SK-N-SH (cell line): Measurements from ENCODE around the gene ARHGAP1. TPM values are rescaled to one million over a fixed set of nuclear protein-coding genes. Genes with fewer than 3 reads are reported as not detected.

Experiments used
- CTCF ChIA-PET: fragments of 300-600, 350-600 bp; formaldehyde crosslinking; extraction: SDS; loops from one replicate; lab custom pipeline; 2021; lab: Yijun Ruan, JAX
- POLR2A ChIA-PET: fragments of 350-600 bp; sonication (Branson Sonifier 250); formaldehyde crosslinking; extraction: SDS; loops from one replicate; lab custom pipeline; 2020; ENCODE audit warnings: antibody characterized with exemption, inconsistent platforms; lab: Yijun Ruan, JAX
- DNase-seq: peaks from one replicate; pipeline ENCODE4 v3.0.0; 2012
- H2AFZ ChIP-seq: fragments of 200-600 bp; sonication (generic); 2 replicates; pipeline ENCODE4 v1.8.1; 2016; ENCODE audit warnings: antibody characterized with exemption, mild to moderate bottlenecking, low read depth
- H3F3A ChIP-seq: fragments of 200-600 bp; sonication (generic); replicated peaks from 2 replicates; pipeline ENCODE3; 2016; ENCODE audit warnings: antibody characterized with exemption, mild to moderate bottlenecking; ENCODE audit not compliant: insufficient read depth
- H3K27ac ChIP-seq, 2 experiments: fragments of 200-500 bp in 1 of 2; fragments of 200-600 bp in 1 of 2; sonication (Bioruptor generic) in 1 of 2; sonication (generic), shearing (Covaris generic) in 1 of 2; 2 replicates each; pipeline versions ENCODE4 v1.5.1 to v1.6.1; 2014 to 2016; ENCODE audit warnings: low read depth in 2 of 2, inconsistent platforms in 1 of 2, low read length in 1 of 2, mild to moderate bottlenecking in 1 of 2, mixed read lengths in 1 of 2
- H3K27me3 ChIP-seq: fragments of 200-600 bp; sonication (generic), shearing (Covaris generic); 2 replicates; pipeline ENCODE4 v1.6.1; 2016; ENCODE audit warnings: mixed run types; ENCODE audit not compliant: insufficient read depth
- H3K36me3 ChIP-seq, 2 experiments: fragments of 200-500 bp in 1 of 2; fragments of 200-600 bp in 1 of 2; sonication (Bioruptor generic) in 1 of 2; sonication (generic) in 1 of 2; replicated peaks in 1 of 2; 2 replicates each; pipeline versions ENCODE3 to v1.5.1; 2014 to 2016; ENCODE audit warnings: low read length in 1 of 2, mild to moderate bottlenecking in 1 of 2; ENCODE audit not compliant: insufficient read depth in 2 of 2, control insufficient read depth in 1 of 2
- H3K4me1 ChIP-seq, 2 experiments: fragments of 200-500 bp in 1 of 2; fragments of 200-600 bp in 1 of 2; sonication (Bioruptor generic) in 1 of 2; sonication (generic), shearing (Covaris generic) in 1 of 2; 2 replicates each; pipeline versions ENCODE4 v1.5.1 to v1.6.1; 2014 to 2016; ENCODE audit warnings: low read depth in 1 of 2, low read length in 1 of 2, mixed run types in 1 of 2; ENCODE audit not compliant: insufficient read depth in 2 of 2, control insufficient read depth in 1 of 2
- H3K4me2 ChIP-seq: fragments of 200-600 bp; sonication (generic), shearing (Covaris generic); 2 replicates; pipeline ENCODE4 v1.6.1; 2017; ENCODE audit warnings: mixed run types
- H3K4me3 ChIP-seq, 2 experiments: fragments of 200-500 bp in 1 of 2; fragments of 200-600 bp in 1 of 2; sonication (Bioruptor generic) in 1 of 2; sonication (generic), shearing (Covaris generic) in 1 of 2; 2 replicates each; pipeline versions ENCODE4 v1.5.1 to v1.8.1; 2014 to 2016; ENCODE audit warnings: low read depth in 2 of 2, inconsistent platforms in 1 of 2, low read length in 1 of 2, mild to moderate bottlenecking in 1 of 2, mixed read lengths in 1 of 2, moderate library complexity in 1 of 2
- H3K79me2 ChIP-seq: fragments of 200-600 bp; sonication (generic); 2 replicates; pipeline ENCODE4 v1.8.1; 2017; ENCODE audit warnings: mild to moderate bottlenecking; ENCODE audit not compliant: insufficient read depth
- H3K9ac ChIP-seq: fragments of 200-600 bp; sonication (generic); 2 replicates; pipeline ENCODE4 v1.6.1; 2017; ENCODE audit warnings: mixed run types
- H3K9me2 ChIP-seq: fragments of 200-600 bp; sonication (generic); 2 replicates; pipeline ENCODE4 v1.6.1; 2017; ENCODE audit warnings: mixed run types
- H3K9me3 ChIP-seq: fragments of 200-600 bp; sonication (generic); 2 replicates; pipeline ENCODE4 v1.6.1; 2017; ENCODE audit warnings: mixed run types, mild to moderate bottlenecking, moderate library complexity
- H4K20me1 ChIP-seq: fragments of 200-600 bp; sonication (generic); 2 replicates; pipeline ENCODE4 v1.6.1; 2017; ENCODE audit warnings: mild to moderate bottlenecking, mixed run types; ENCODE audit not compliant: insufficient read depth
- FOSL2 ChIP-seq: IDR thresholded peaks from 2 replicates; pipeline ENCODE4 v1.4.0; 2012; ENCODE audit warnings: low read depth, mild to moderate bottlenecking, moderate library complexity, borderline replicate concordance
- FOXM1 ChIP-seq: IDR thresholded peaks from 2 replicates; pipeline ENCODE4 v1.4.0; 2012; ENCODE audit warnings: low read depth, mild to moderate bottlenecking
- GABPA ChIP-seq: IDR thresholded peaks from 2 replicates; pipeline ENCODE4 v1.4.0; 2012; ENCODE audit warnings: low read depth, mild to moderate bottlenecking
- JUND ChIP-seq: IDR thresholded peaks from 2 replicates; pipeline ENCODE4 v1.4.0; 2012
- NFIC ChIP-seq: IDR thresholded peaks from 2 replicates; pipeline ENCODE4 v1.4.0; 2012; ENCODE audit warnings: borderline replicate concordance
- POLR2AphosphoS5 ChIP-seq: IDR thresholded peaks from 2 replicates; pipeline ENCODE4 v1.6.1; 2012; ENCODE audit warnings: low read depth, low read length
- RAD21 ChIP-seq: IDR thresholded peaks from 2 replicates; pipeline ENCODE4 v1.6.1; 2012; ENCODE audit warnings: mild to moderate bottlenecking, low read length
- SMC3 ChIP-seq: IDR thresholded peaks from 2 replicates; pipeline ENCODE4 v1.6.1; 2012; ENCODE audit warnings: low read depth, low read length, improper control_type of control experiment
- TCF12 ChIP-seq: IDR thresholded peaks from 2 replicates; pipeline ENCODE4 v1.4.0; 2012
- whole genome bisulfite sequencing: methylation state at CpG from one replicate; pipeline ENCODE4 v1.1.6; 2017; ENCODE audit warnings: low lambda C conversion rate; 5-methylcytosine and 5-hydroxymethylcytosine counted together
- polyA plus RNA-seq, 3 experiments: library from polyadenylated mRNA; depleted of rRNA; stranded (reverse); fragments of >200 nt; gene quantifications; 2 replicates each; pipeline ENCODE4 v1.2.3, GENCODE V29; 2012

ARHGAP1 gene
- polyA plus RNA-seq, 1 of the 3 experiments (the other 2 are of a cell fraction) = 27.1 TPM

- H3K4me2 ChIP-seq = no peak overlapping the region
- H3F3A ChIP-seq = peaks cover 4% of the 10 kb centered on the region
- no peak overlapping the region for H3K4me3 ChIP-seq
- H3K4me1 ChIP-seq = no peaks in the 10 kb centered on the region
- DNase-seq = no peak
- ChIA-PET CTCF (interaction anchor here (0.8 kb wide), 1 partner anchor 94 kb away, joined by 3 read pairs; no protein-coding TSS in a partner anchor), POLR2A (no interaction called here)
- no peak overlapping the region for H2AFZ ChIP-seq
- H3K27me3 ChIP-seq = no peaks in the 10 kb centered on the region
- no peaks in the 10 kb centered on the region for H3K9me3 ChIP-seq
- peaks cover 51 to 52% of the 10 kb centered on the region in 2 experiments for H3K36me3 ChIP-seq
- no peak overlapping the region for H3K9ac ChIP-seq
- 98% methylated on average over 2 of the region's 2 CpGs for WGBS
- TF ChIP-seq FOSL2 (no peak), JUND (no peak), SMC3 (no peak), FOXM1 (no peak)
- H3K79me2 ChIP-seq = no peaks in the 10 kb centered on the region
- H3K9me2 ChIP-seq = no peaks in the 10 kb centered on the region
- H3K27ac ChIP-seq = no peak overlapping the region
- no peaks in the 10 kb centered on the region for H4K20me1 ChIP-seq
Observed at GRCh38 chr11:46743043-46743442, 42.6 kb upstream of the ARHGAP1 start.

GRCh38 chr11:46741600-46742484 lies 41.4 kb upstream of the ARHGAP1 start:
- Histone ChIP-seq H3K9me2 (no peaks in the 10 kb centered on the region), H3K4me1 (no peaks in the 10 kb centered on the region), H3F3A (peaks cover 4% of the 10 kb centered on the region), H2AFZ (no peak overlapping the region), H4K20me1 (no peaks in the 10 kb centered on the region), H3K9me3 (no peaks in the 10 kb centered on the region), H3K4me2 (no peak overlapping the region), H3K4me3 (no peak overlapping the region), H3K27ac (no peak overlapping the region), H3K36me3 (peaks cover 41 to 46% of the 10 kb centered on the region in 2 experiments), H3K79me2 (no peaks in the 10 kb centered on the region), H3K9ac (no peak overlapping the region), H3K27me3 (no peaks in the 10 kb centered on the region)
- ChIA-PET CTCF (no interaction called here), POLR2A (no interaction called here)
- TF ChIP-seq NFIC (no peak), JUND (no peak), TCF12 (no peak), RAD21 (no peak), GABPA (no peak)
- DNase-seq = no peak
- 74% methylated on average over 12 of the region's 12 CpGs for WGBS

- Histone ChIP-seq H4K20me1 (no peaks in the 10 kb centered on the region), H3K4me1 (no peaks in the 10 kb centered on the region), H2AFZ (no peak overlapping the region), H3K9me2 (no peaks in the 10 kb centered on the region), H3K4me2 (no peak overlapping the region), H3K27ac (no peak overlapping the region), H3K27me3 (no peaks in the 10 kb centered on the region), H3K9ac (no peak overlapping the region), H3K36me3 (peaks cover 19 to 20% of the 10 kb centered on the region in 2 experiments), H3K9me3 (no peaks in the 10 kb centered on the region), H3F3A (peaks cover 4% of the 10 kb centered on the region), H3K79me2 (no peaks in the 10 kb centered on the region), H3K4me3 (no peak overlapping the region)
- no peak for DNase-seq
- POLR2A ChIA-PET = no interaction called here
- TF ChIP-seq NFIC = no peak
- TF ChIP-seq POLR2AphosphoS5 = 0 out of 2 replicates have a peak, but pooled peaks have one; percentile 17
- CTCF ChIA-PET = no interaction called here
- 96% methylated on average over 6 of the region's 6 CpGs for WGBS
Observed at GRCh38 chr11:46738887-46739286, 38.5 kb upstream of the ARHGAP1 start.
